Hematopoietic multipotent progenitor cell treated with erythropoietin and hydrocortisone succinate and interleukin-3 and kit ligand, for 6 days (in vitro differentiated cells): ENCODE measurements around the gene BTF3L4.
"Not testable (repeated sequence)": the region's sequence is repeated elsewhere in the genome, so short reads cannot be mapped to it uniquely, and the experiment has no call there.

Experiments used
- DNase-seq: peaks from one replicate; pipeline ENCODE4 v3.0.0-alpha.2; 2015

BTF3L4 gene

GRCh38 chr1:52056163-52056936, at the start of gene BTF3L4:
BTF3L4 (plus strand) TSS chr1:52056295; CDS start chr1:52059848, 3,553 bp downstream.
- peak; percentile 98 for DNase-seq

GRCh38 chr1:52007215-52008002, 48.7 kb upstream of the BTF3L4 start:
- DNase-seq = no peak

- no peak for DNase-seq
Observed at GRCh38 chr1:52008071-52008809, 47.9 kb upstream of the BTF3L4 start.

- DNase-seq = no peak
Observed at GRCh38 chr1:52022133-52022532, 34.0 kb upstream of the BTF3L4 start.

GRCh38 chr1:52026278-52026677, 29.8 kb upstream of the BTF3L4 start:
- DNase-seq = no peak

GRCh38 chr1:52028328-52028727, 27.8 kb upstream of the BTF3L4 start:
- no peak for DNase-seq

GRCh38 chr1:52028839-52029238, 27.3 kb upstream of the BTF3L4 start:
- not testable (repeated sequence) for DNase-seq

GRCh38 chr1:52032124-52032784, 23.8 kb upstream of the BTF3L4 start:
- DNase-seq = peak; percentile 28

GRCh38 chr1:52032785-52033131, 23.3 kb upstream of the BTF3L4 start:
- DNase-seq = peak; percentile 47

GRCh38 chr1:52033190-52034049, 22.7 kb upstream of the BTF3L4 start, which contains the start of gene KTI12:
KTI12 (minus strand) TSS chr1:52033810; CDS start chr1:52033761, 49 bp downstream.
- peak; percentile 97 for DNase-seq

GRCh38 chr1:52034050-52034384, 22.1 kb upstream of the BTF3L4 start:
- no peak for DNase-seq

- no peak for DNase-seq
Observed at GRCh38 chr1:52037402-52037814, 18.7 kb upstream of the BTF3L4 start.

- no peak for DNase-seq
Observed at GRCh38 chr1:52037909-52038308, 18.2 kb upstream of the BTF3L4 start.

- DNase-seq = no peak
Observed at GRCh38 chr1:52041551-52042185, 14.4 kb upstream of the BTF3L4 start.

GRCh38 chr1:52045236-52045635, 10.9 kb upstream of the BTF3L4 start:
- DNase-seq = no peak

- DNase-seq = not testable (repeated sequence)
Observed at GRCh38 chr1:52045666-52046195, 10.4 kb upstream of the BTF3L4 start.

GRCh38 chr1:52049337-52049736, 6.8 kb upstream of the BTF3L4 start:
- DNase-seq = not testable (repeated sequence)

GRCh38 chr1:52053862-52054261, 2.2 kb upstream of the BTF3L4 start:
- no peak for DNase-seq

GRCh38 chr1:52054496-52055065, 1.5 kb upstream of the BTF3L4 start:
- DNase-seq = no peak

GRCh38 chr1:52055066-52055865, 829 bp upstream of the BTF3L4 start, which contains the start of gene TXNDC12:
TXNDC12 (minus strand) TSS chr1:52055191; CDS start chr1:52055096, 95 bp downstream.
- peak; percentile 94 for DNase-seq
